ENCODE data around the gene CRY1.

- no peak for TF ChIP-seq POLR2A (IDR thresholded peaks at IDR 0.05; ENCODE audit: low read depth, low read length)
- no peak for TF ChIP-seq TAF1 (IDR thresholded peaks at IDR 0.05; ENCODE audit: low read depth, low read length)
- TF ChIP-seq POLR2AphosphoS5 (IDR thresholded peaks at IDR 0.05; ENCODE audit: low read depth, low read length) = no peak
These were observed 85.9 kb downstream of the CRY1 start for GRCh38 chr12:107007411-107007810.
